Left ventricle myocardium inferior (tissue), 1 donor: ENCODE data around the gene TMEM88. TPM values are rescaled to one million over a fixed set of nuclear protein-coding genes. Genes with fewer than 3 reads are reported as not detected.

ENCODE experiments used
- DNase-seq: peaks from one replicate; pipeline ENCODE4 v3.0.0-alpha.2; 2020
- H3K27ac ChIP-seq: fragments of 200-600 bp; replicated peaks from 2 replicates; pipeline ENCODE4 v1.8.0; 2021
- H3K27me3 ChIP-seq: fragments of 200-600 bp; 2 replicates; pipeline ENCODE4 v1.8.0; 2021; ENCODE audit warnings: low read depth
- H3K36me3 ChIP-seq: fragments of 200-600 bp; 2 replicates; pipeline ENCODE4 v1.8.0; 2021
- H3K4me1 ChIP-seq: fragments of 200-600 bp; 2 replicates; pipeline ENCODE4 v1.8.0; 2021
- H3K4me3 ChIP-seq: fragments of 200-600 bp; 2 replicates; pipeline ENCODE4 v1.8.0; 2021; ENCODE audit warnings: mild to moderate bottlenecking, moderate library complexity
- H3K9me3 ChIP-seq: fragments of 200-600 bp; replicated peaks from 2 replicates; pipeline ENCODE4 v1.8.0; 2021
- CTCF ChIP-seq: fragments of 200-600 bp; IDR thresholded peaks from 2 replicates; pipeline ENCODE4 v1.8.0; 2021; ENCODE audit warnings: antibody characterized with exemption, mild to moderate bottlenecking, borderline replicate concordance
- intact Hi-C: fragments of 100-400 bp; cut with micrococcal nuclease; formaldehyde crosslinking; loops from one replicate; pipeline ENCODE4 v1.11.0; 2022
- total RNA-seq: library from RNA; stranded (reverse); fragmentation: NEBNext Ultra II Directional; extraction: Animal tissue kit (Norgen Biotek cat#: 25700); gene quantifications from one replicate; pipeline ENCODE4 v1.2.1, GENCODE V29; 2021
- donor health status: DM: no; HTN: yes; CAD: no; lungs with severe emphysema.

TMEM88 gene
- total RNA-seq, 1 donor from 2014 or later, result 26.4 TPM

DNA sequence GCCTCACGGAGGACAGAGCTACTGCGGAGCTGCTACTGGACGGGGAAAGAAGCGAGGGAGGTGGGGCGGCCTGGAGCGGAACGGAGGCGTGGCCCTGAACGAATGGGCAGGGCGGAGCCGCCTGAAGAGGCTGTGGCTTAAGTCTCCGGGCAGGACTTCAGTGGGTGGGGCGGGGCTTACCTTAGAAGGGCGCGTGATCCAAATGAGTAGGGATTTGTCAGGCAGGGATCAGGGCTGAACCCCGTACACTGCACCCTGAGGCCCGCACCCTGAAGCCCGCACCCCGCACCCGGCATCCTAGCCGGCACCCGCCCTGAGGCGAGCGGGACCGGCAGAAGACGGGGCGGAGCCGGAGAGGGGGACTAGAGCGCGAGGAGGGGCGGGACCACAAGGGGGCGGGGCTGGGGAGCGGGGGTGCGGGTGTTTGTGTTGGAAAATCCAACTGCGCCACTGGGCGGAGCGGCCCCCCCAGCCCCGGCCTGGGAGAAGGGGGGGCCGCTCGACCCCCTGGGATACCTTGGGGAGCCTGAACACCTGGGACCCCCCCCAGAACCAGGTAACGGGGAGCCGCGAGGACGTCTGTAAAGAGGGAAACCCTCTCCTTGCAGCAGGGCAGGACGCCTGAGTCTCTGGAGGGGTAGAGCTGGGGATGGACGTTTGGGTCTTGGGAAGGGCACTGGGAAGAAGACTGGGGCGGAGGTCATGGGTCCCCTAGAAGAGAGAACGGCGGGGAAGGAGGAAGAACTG lies 20.9 kb upstream of the TMEM88 start, which contains the start of gene KDM6B:
Gene KDM6B, plus strand, starts transcription at position 423 of the 747 bp plus-strand sequence. CDS start 11,338 bp downstream, outside the sequence.
- Histone ChIP-seq H3K27ac (peak within 1 kb of the TSS; percentile 99), H3K36me3 (no peaks in the 10 kb centered on the region), H3K27me3 (peaks cover 7% of the 10 kb centered on the region), H3K9me3 (no peaks in the 10 kb centered on the region), H3K4me3 (peak within 1 kb of the TSS; percentile 88), H3K4me1 (peaks cover 53% of the 10 kb centered on the region)
- intact Hi-C loops, result no loop called here
- DNase-seq, result peak; percentile 95
- no peak for TF ChIP-seq CTCF

DNA sequence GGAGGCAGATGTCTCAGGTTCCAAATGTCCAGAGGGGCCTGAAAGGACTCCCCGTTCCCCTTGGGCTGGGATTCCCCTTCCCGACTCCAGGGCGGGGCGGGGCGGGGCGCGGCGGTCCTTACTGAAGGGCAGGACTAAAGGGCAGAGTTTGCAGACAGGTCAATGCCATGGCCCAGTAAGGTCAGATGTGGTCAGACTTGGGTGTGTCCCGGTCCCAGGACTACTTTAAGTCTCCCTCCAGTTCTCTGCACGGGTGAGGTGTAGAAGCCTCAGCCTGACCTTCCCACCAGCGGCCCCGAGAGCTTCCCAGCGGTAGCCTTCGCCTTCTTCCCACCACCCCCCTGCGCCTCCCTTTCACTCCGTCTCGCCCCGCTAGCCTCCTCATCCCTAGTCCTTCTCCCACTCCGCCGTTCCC lies 20.3 kb upstream of the TMEM88 start:
- H3K27ac ChIP-seq, result peak overlapping the region; percentile 99
- TF ChIP-seq CTCF, result no peak
- H3K36me3 ChIP-seq, result no peaks in the 10 kb centered on the region
- H3K4me3 ChIP-seq, result peak overlapping the region; percentile 88
- intact Hi-C loops, result no loop called here
- DNase-seq, result peak; percentile 76
- no peaks in the 10 kb centered on the region for H3K9me3 ChIP-seq
- H3K4me1 ChIP-seq, result peaks cover 59% of the 10 kb centered on the region
- peaks cover under 1% of the 10 kb centered on the region for H3K27me3 ChIP-seq

DNA sequence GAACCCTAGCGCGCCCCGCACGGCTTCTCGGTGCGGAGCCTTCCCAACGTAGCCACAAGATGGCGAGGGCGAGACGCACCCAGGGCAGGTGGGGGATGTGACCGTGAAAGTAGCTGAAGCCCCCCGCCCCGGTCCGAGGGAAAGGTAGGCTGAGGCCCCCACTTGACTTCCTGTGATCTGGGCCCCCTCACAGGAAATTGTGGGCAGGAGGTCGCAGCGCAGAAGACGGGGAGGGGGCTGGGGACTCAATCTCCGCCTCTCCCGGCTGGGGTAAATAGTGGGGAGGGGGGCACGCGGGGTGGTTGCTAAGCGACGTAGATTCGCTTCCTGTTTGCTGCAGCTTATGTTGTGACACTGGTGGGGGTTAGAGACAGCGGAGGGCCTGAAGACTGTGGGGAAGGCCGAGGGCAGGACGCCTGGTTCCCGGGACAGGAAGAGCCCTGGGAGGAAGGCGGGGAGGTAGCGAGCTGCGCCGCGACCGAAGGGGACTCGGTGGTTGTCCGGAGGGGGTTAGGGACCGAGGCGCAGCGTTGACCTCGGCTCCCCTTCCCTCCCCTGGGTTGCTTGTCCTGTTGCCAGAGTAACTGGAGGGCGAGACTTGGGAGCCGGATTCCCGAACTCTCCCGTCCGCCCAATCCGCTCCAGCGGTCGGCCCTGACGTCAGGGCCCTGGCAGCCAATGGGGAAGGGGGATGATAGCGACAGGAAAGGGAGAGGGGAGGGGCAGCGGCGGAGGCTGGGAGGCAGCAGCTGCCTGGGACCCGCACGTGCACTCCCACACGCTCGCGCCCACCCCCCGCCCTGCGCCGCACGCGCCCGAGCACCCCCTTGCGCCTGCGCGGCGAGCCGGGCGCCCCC lies 19.7 kb upstream of the TMEM88 start:
- DNase-seq, result peak; percentile 98
- H3K27ac ChIP-seq, result peak overlapping the region; percentile 99
- peaks cover 66% of the 10 kb centered on the region for H3K4me1 ChIP-seq
- H3K4me3 ChIP-seq, result peak overlapping the region; percentile 88
- peak; percentile 82 for TF ChIP-seq CTCF
- intact Hi-C loops, result no loop called here
- no peaks in the 10 kb centered on the region for H3K9me3 ChIP-seq
- no peaks in the 10 kb centered on the region for H3K27me3 ChIP-seq
- no peaks in the 10 kb centered on the region for H3K36me3 ChIP-seq

DNA sequence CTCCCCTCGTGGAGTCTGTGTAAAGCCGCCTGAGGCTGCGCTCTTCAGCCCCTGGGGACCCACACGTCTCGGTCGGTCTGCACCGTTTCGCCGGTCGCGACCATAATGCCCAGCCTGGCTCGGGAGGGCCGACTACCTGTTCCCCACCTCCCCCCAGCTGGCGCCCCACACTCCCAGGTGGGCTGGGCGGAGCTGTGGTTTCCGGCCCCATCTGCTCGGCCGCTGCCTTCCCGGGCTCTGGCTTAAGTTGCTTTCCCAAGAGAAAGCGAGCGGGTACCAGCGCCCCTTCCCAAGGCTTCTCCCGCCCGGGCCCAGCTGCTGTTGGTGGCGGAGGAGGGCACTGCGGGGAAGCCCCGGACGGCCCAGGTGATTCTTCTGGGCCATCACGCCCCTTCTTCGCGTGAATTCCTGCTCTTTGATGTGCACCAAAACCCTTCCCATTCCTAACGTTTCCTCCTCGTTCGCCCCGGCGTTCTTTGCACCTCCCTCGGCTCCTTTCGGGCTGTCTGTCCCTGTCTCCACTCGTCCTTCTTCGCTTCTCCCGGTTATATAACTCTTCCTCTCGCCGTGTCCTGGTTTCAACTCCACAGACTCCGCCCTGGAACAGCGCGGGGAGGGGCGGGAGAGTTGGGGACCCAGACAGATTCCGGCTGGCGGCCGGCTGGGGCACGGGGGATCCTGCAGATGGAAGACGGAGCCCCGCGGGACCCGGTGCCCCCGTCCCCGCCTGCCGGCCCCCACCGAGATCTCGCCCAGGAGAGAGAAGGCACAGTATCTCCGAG lies 18.9 kb upstream of the TMEM88 start:
- peak overlapping the region; percentile 99 for H3K27ac ChIP-seq
- peak; percentile 84 for DNase-seq
- H3K9me3 ChIP-seq, result no peaks in the 10 kb centered on the region
- intact Hi-C loops, result no loop called here
- H3K4me3 ChIP-seq, result peak overlapping the region; percentile 88
- H3K27me3 ChIP-seq, result no peaks in the 10 kb centered on the region
- no peak for TF ChIP-seq CTCF
- H3K4me1 ChIP-seq, result peaks cover 74% of the 10 kb centered on the region
- H3K36me3 ChIP-seq, result no peaks in the 10 kb centered on the region
